Brain microvascular endothelial cell (primary cell): ENCODE results near the gene VDAC1.
A peak's percentile ranks its signal among the peaks of the same experiment; 100 is the strongest.

Experiments used
- DNase-seq: peaks from one replicate; pipeline ENCODE4 v3.0.0-alpha.2; 2020
- H3K27ac ChIP-seq: fragments of 250-450 bp; sonication (Bioruptor Pico); 2 replicates; pipeline ENCODE4 v1.5.1; 2020; ENCODE audit warnings: mild to moderate bottlenecking, moderate library complexity
- H3K27me3 ChIP-seq: fragments of 250-450 bp; sonication (Bioruptor Pico); replicated peaks from 2 replicates; pipeline ENCODE4 v1.5.1; 2020; ENCODE audit warnings: mild to moderate bottlenecking
- H3K36me3 ChIP-seq: fragments of 250-450 bp; sonication (Bioruptor Pico); replicated peaks from 2 replicates; pipeline ENCODE4 v1.5.1; 2020; ENCODE audit warnings: mild to moderate bottlenecking
- H3K4me3 ChIP-seq: 2 replicates; pipeline ENCODE4 v1.5.1; 2011; ENCODE audit warnings: low read depth, mild to moderate bottlenecking, control low read depth, low read length, moderate library complexity
- in situ Hi-C: cut with HindIII; loops from 2 replicates; pipeline ENCODE4 v1.10.0; 2017; ENCODE audit warnings: low sequenced_read_pairs, low pct_ligation_motif_present
- TF ChIP-seq, protein P1 (sequence below): IDR thresholded peaks from 2 replicates; pipeline ENCODE4 v1.5.1; 2011; ENCODE audit warnings: low read depth, mild to moderate bottlenecking, moderate library complexity, low read length, control low read depth, inconsistent platforms; ENCODE audit errors: missing control alignments

The VDAC1 gene

DNA sequence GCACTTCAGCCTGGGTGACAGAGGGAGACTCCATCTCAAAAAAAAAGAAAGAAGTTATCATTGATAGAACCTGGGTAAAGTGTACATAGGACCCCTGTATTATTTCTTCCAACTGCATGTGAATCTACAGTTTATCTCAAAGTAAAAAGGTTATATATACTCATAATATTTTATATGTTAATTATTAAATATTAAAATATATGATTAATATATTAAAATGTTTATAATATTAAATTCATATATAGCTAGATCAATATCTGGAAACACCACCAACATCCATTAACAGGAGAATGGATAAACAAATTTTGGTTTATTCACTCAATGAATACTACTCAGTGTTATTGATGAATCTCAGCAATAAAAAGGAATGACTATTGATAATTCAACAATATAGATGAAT, 56.1 kb downstream of the VDAC1 start:
- H3K4me3 ChIP-seq = no peak overlapping the region
- TF ChIP-seq, protein P1, sequence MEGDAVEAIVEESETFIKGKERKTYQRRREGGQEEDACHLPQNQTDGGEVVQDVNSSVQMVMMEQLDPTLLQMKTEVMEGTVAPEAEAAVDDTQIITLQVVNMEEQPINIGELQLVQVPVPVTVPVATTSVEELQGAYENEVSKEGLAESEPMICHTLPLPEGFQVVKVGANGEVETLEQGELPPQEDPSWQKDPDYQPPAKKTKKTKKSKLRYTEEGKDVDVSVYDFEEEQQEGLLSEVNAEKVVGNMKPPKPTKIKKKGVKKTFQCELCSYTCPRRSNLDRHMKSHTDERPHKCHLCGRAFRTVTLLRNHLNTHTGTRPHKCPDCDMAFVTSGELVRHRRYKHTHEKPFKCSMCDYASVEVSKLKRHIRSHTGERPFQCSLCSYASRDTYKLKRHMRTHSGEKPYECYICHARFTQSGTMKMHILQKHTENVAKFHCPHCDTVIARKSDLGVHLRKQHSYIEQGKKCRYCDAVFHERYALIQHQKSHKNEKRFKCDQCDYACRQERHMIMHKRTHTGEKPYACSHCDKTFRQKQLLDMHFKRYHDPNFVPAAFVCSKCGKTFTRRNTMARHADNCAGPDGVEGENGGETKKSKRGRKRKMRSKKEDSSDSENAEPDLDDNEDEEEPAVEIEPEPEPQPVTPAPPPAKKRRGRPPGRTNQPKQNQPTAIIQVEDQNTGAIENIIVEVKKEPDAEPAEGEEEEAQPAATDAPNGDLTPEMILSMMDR = no peak
- no peaks in the 10 kb centered on the region for H3K27me3 ChIP-seq
- no peak for DNase-seq
- no peak overlapping the region for H3K27ac ChIP-seq
- H3K36me3 ChIP-seq = no peaks in the 10 kb centered on the region
- in situ Hi-C loops = no loop called here

DNA sequence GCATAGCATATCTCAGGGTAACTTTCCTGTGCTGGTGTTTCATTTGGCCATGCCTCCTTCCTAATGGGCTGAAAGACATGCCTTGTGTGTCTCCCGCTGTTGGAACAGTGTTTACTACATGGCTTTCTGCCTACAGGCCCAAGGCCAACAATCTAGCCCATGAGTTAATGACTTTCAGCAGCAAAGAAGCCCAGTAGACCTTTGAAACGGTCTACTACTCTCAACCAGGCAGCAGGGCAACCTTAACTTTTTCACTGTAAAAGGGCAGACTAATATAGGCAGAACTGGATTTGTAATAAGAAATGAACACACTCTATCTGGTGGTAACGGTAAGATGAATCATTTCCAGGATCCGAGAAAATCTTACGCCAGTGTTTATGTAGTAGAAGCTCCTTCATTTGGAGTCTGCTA, 57.3 kb downstream of the VDAC1 start:
- H3K36me3 ChIP-seq = no peaks in the 10 kb centered on the region
- H3K27me3 ChIP-seq = no peaks in the 10 kb centered on the region
- no peak overlapping the region for H3K27ac ChIP-seq
- in situ Hi-C loops = no loop called here
- TF ChIP-seq, protein P1 = no peak
- DNase-seq = no peak
- H3K4me3 ChIP-seq = no peak overlapping the region

DNA sequence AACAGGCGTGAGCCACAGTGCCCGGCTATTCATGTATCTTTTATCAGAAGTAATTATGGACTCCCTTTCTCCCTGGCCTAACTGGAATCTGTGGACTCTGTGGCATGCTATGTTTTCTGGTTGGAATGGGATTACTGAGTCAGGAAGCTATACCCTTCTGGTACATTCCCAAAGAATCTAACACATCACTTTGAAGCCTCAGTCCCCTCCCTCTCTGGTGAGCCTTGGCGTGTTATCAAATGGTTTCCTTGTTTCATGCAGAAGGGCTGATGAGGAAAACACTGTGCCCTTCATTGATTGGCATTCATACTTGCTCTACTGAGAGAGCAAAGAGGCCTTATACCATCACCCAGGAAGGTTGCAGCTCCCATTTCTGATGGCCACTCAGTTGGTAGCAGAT, 59.2 kb downstream of the VDAC1 start:
- Histone ChIP-seq H3K36me3 (no peaks in the 10 kb centered on the region), H3K27me3 (no peaks in the 10 kb centered on the region), H3K27ac (no peak overlapping the region), H3K4me3 (no peak overlapping the region)
- in situ Hi-C loops = no loop called here
- no peak for DNase-seq
- TF ChIP-seq, protein P1 = no peak

DNA sequence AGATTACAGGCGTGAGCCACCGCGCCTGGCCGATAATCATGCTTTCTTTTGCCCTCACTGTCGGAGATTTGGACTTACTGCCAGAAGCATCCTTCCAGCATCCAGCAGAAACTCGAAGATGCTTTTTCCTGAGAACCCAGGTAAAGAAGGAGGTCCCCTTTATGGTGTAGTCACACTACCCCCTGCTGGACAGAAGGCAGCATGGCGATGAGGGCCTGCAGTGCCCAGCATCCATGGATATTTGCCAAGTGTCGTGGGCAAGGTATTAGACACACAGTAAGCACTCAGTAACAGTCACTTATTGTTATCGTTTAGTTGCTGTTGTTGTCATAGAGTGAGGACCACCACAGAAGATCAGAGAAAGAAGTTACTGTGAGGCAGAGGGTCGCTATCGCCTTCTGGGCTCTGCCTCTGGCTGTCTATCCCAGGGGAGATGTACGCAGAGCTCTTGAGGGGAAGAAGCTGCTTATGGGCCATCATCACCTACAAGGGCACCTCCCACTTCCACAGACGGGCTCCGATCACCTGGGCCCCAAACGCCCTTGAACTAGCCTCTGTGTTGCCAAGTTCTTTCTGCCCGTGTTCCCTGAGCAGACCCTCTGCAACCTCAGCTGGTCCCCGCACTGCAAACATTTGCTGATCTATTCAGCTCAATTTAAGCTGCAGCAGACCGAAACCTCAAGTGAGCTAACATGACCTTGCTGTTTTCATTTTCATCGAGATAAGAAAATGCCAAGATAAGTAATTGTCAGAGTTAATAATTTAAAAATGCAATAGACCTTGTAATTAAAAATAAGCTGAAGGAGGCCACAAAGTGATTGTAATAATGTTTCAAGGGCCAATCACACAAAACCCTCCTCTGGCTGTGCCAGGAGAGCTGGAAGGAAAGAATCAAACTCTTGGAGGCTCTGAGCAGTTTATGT, 60.3 kb downstream of the VDAC1 start:
- TF ChIP-seq, protein P1 = peak; percentile 91
- H3K4me3 ChIP-seq = no peak overlapping the region
- no peaks in the 10 kb centered on the region for H3K36me3 ChIP-seq
- in situ Hi-C loops = no loop called here
- H3K27me3 ChIP-seq = no peaks in the 10 kb centered on the region
- peak; percentile 40 for DNase-seq
- no peak overlapping the region for H3K27ac ChIP-seq

DNA sequence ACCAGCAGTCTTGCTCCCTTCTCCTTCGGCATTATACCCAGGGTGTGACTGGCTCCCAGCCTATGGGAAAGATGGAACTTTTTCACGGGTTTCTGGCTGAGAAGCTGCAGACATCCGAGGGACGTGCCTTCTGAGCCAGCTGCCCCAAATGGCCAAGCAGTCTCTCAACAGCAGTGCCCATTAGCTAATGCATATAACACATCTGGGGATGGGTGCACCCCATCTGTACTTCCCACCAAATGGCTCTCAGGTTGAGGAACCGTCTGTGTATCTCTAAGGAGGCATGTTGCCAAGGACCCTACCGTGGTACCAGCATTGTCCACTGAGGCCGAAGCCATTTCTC, 61.3 kb downstream of the VDAC1 start:
- TF ChIP-seq, protein P1 = no peak
- in situ Hi-C loops = no loop called here
- Histone ChIP-seq H3K27ac (no peak overlapping the region), H3K36me3 (no peaks in the 10 kb centered on the region), H3K27me3 (no peaks in the 10 kb centered on the region), H3K4me3 (no peak overlapping the region)
- DNase-seq = no peak
